ENCODE results near the gene MYOCOS.

Gene MYOCOS

DNA sequence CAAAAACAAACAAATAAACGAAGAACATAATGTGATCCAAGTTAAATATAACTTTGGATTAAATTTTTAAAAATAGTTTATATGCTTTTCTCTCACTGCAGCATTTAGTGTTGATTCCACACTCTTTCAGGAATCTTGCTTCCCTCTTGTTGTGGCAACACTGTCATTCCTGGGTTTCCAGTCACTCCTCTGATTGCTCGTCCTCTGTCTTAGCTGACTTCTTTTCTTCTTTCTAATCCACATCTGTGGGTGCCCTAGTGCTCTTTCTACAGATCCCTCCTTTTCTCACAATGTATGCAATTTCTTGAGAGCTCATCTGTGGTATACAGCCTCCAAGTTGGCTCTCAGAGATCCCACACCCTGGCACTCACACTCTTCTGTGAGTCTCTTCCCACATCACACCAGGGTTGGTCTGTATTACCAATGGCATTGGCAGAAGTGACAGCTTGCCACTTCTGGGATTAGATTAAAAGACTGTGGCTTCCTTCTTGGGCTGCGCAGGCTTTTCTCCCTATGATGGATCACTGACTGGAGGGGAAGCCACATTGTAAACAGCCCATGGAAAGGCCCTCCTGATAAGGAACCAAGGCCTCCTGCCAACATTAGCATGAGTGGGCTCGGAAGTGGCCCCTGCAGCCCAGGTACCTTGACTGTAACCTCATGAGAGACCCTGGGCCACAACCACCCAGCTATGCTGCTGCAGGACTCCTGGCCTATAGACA, 42.0 kb downstream of the MYOCOS start:
- DNase-seq = no peak

DNA sequence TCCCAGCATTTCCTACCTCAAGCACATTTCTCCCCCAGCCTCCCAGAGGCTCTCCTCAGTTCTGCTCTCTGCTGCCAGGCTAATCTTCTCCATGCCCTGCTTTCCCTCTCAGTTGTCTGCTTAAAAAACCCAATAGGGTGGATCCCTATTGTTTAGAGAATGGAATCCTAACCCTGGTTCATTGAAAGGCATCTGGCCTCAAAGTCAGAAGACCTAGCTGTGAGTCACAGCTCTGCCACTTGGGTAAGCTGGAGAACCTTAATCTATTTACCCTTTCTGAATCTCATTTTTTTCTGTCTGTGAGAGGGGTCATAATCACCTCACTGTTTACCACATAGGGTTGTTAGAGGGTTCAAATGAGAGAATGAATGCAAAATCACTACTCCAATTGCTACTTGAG, 42.9 kb downstream of the MYOCOS start:
- DNase-seq = no peak

DNA sequence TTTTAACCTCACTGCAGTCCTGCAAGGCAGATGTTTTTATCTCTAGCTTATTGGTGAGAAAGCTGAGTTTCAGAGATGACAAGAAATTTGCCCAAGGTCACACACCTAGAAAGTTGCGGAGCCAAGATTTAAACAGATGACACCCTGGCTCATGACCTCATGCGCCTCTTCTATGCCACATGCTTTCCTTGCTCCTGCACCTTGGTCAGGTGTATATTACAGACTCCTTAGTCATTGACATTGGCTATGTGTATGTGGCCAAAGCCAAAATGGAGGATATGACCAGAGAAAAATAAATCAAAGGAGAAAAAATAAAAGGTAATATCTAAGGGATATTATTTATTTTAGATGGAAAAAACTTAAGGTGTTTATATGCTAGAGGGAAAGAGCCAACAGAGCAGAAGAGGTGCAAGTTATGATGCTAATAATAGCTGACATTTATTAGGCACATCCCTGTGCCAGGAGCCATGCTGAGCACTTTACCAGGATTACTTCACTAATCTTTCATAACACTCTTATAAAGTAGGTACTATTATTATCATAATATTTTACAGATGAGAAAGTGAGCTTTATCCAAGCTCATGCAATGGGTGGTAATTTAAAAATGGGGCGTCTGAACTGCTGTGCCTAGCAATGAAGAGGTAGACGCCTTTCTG, 44.2 kb downstream of the MYOCOS start:
- no peak for DNase-seq

DNA sequence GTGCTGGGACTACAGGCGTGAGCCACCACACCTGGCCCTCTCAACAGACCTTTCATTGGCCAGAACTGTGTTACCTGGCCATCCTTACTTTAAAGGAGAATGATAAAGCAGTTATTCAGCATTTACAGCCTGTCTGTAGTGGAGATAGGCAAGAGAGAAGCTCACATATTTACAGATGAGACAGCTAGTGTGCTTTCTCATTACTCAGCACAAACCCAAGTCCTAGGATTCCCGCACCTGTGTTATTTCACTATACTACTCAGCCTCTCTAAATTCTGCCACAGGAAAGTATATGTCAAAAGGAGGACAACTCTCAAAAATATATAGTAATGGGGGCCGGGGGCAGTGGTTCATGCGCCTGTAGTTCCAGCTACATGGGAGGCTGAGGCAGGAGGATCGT, 46.3 kb downstream of the MYOCOS start:
- no peak for DNase-seq

DNA sequence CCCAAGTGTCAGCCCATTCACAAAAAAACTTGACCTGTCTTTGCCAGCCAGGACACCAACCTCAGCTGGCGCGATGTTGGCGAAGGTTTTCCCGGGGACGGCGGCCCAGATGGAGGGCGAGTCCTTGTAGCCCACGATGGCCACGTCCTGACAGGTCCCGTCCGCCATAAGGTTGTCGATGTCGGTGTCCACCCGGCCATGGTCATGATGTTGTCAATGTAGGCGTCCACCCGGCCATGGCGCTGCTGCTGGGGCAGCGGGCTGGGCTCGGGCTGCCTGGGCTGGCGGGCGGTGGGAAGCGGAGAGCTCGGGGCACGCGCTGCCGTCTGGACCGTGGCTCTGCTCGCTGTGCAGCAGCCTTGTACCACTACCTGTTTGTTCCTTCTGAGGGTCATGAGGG, 48.7 kb downstream of the MYOCOS start:
- DNase-seq = no peak

DNA sequence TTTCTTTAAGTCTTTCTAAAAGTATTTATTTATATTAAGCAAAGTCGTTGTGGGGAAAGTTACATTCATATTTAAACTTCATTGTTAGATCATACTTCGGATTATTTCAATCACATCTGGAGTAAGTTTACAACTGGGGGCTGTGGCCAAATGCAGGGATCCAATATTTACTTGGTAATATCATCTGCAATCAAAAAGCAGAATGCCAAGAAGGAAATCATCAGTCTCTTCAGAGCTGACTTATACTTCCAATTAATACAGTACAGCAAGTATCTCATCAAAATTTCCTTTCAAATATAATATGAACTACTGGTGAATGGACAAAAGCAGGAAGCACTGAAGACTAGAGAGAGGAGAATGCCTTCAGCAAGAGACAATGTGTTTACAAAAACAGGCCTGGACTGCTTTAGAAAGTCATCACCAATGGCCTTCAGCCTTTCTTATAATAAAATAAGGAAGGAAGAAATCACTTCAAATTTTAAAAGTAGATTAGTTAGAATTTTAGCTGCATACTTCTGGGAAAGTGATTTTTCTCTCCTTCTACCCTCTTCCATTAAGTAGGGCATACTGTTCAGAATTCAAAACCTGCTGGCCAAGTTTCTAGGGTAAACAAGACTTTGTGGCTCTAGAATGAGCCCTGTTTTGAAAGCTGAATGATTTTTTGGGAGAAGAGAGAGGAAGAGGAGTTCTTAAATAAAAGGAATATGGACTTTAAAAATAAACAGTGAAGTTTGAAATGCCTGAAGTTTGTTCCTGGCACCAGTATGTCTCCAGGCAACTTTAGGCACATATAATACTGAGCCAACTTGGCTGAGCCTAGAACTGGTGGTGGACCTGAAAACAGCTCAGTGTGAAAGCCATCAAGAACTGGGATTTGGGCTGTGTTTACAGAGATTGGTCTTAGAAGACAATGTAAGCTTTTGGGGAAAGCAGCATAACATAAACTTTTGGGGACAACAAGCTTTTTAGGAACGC, 52.7 kb downstream of the MYOCOS start:
- no peak for DNase-seq

Measured in KG1 (cell line).